HG03460 (cell line): ENCODE measurements around the gene PRKCE.

Experiments
- ATAC-seq: cut with Tn5 transposase; IDR thresholded peaks from one replicate; pipeline ENCODE4 v1.9.1; 2021; ENCODE audit not compliant: unreplicated experiment

Gene PRKCE

DNA sequence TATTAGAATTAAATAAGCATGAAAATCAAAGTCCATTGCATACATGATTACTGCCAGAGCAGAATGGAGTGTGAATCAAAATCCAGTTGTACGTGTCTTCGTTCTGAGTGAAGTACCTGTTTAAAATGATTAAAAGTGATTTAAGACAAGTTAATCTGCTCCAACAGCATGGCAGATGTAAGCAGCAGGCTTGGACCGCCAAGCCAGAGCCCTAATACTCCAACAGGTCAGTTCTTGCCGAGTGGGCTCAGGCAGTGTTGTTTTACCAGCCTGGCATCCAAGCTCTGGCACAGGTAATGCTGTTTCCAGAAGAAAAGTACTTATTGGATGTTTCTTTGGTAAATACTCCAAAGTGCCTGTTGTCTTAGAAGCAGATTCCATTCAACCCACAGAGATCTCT is 474.3 kb downstream of the PRKCE start:
- no peak for ATAC-seq

DNA sequence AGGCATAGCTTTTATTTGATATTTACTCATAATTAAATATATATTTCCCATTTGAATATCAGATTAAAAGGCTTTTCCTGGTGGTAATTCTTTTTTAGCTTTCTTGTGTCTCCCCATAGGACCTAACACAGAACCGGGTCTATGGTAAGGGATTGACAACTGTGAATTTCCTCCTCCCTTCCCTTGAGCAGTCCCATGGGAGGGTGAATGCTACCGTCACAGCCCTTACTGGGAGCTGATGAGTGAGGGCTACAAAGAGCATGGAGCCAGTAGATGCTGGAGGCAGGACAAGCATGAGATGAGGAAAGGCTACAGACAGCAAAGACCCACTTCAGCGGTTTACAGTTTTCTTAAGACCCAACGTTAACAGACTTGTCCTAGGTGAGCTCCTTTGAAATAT is 475.1 kb downstream of the PRKCE start:
- no peak for ATAC-seq

- no peak for ATAC-seq
Observed at GRCh38 chr2:46127176-46127575, 475.7 kb downstream of the PRKCE start.

GRCh38 chr2:46130511-46130910 is 479.0 kb downstream of the PRKCE start:
- no peak for ATAC-seq

- no peak for ATAC-seq
Observed at GRCh38 chr2:46132996-46133395, 481.5 kb downstream of the PRKCE start.

DNA sequence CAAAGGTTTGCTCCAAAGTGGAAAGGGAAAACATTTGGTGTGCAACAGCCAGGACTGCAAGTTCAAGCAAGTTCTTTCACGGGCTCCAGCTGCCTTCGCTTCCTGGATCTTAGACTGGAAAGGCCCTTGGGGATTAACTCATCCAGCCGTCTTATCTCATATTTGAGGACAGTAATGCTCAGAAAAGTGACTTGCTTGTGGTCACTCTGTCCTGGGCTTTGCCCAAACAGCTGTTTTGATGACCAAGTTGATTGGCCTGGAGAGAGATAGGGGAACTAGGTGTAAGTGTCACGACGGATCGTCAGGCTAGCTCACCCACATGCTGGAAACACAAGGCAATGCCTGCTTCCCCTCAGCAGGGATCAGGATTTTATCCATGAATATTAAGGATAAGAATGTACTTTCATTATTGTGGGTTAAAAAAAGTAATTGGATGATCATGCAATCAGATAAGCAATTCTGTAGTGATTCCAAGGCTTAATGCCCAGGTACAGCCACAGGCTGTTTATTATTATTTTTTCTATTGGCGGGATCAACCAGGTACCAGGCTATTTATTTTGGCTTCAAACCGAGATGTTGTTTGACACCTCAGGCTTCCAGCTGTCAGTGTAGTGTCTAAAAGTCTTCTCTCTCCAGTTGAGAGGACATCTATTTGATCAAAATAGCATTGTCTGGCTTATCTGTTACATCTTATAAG is 483.2 kb downstream of the PRKCE start:
- no peak for ATAC-seq

- no peak for ATAC-seq
Observed at GRCh38 chr2:46135228-46135855, 483.9 kb downstream of the PRKCE start.

DNA sequence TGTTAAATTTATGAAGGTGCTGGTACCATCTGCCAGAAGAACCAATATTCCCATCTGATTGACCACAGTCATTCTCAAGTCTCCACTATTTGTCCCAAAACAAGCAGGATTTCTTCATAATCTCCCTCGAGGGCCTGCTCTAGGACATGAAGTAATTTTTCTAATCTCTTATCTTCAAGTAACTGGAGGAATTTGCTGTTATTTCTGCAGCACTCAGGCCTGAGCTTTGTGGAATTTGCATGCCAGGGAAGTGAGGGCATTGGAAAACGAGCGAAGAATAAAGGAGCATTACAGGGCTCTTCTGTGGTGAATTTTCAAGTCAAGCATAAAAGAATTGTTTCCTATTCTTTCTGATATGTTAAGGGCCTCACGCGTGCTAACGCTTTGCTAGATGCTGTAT is 484.5 kb downstream of the PRKCE start:
- no peak for ATAC-seq

DNA sequence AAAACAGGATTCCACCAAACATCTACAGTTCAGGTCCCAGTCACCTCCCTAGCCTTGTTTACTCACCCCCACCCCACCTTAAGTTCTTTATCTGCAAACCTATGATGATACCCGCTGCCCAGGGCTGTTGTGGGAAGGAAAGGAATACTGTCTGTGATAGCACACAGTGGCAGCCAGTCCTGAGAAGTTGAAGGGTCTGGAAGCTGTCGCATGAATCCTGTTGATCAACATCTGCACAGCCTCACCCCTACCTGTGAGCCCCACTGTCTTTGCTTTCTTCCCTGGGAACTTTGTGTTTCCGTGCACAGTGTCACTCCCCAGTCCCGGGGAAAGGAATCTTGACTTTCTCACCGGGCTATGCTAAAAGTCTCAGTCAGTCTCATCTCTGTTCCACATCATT is 485.0 kb downstream of the PRKCE start:
- ATAC-seq, result no peak

GRCh38 chr2:46136953-46137352 is 485.5 kb downstream of the PRKCE start:
- ATAC-seq, result no peak

DNA sequence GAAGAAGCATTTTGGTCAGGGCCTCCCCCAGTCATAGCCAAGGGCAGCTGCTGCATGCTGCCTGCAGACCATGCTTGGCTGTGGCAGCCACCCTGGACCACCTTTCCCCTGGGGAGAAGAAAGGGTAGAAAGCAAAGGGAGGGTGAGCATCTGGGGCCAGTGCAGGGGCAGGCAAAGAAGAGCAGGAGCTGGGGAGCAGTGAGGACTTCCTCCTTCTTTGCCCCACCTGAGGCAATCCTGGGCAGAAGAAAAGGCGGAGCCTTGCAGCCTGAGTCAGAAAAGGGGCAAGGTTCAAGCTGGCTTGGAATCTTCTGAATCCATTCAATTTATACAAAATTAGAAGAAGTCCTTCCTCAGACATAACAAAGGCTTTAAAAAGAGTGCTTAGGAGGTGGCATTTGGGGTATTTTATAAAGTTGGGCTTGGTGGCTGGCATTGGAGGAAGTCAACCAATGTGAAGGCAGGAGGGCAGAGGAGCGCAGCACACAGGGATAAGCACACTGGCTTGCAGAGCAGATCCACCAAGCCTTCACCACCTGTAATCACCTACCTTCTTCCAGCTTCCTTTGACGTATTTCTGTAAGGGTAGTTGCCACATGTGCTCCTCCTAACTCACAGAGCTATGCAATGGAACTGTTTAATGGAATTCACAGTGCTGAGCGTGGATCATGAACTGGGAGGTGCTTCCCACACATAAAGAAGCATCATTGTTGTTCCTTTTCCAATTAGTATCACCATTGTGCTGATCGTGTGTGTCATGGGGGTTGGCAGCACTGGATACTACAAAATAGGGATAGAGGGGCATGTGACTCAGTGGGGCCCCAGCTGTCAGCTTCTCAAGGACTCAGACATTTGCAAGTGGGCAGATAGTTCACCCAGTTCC is 491.3 kb downstream of the PRKCE start:
- no peak for ATAC-seq

DNA sequence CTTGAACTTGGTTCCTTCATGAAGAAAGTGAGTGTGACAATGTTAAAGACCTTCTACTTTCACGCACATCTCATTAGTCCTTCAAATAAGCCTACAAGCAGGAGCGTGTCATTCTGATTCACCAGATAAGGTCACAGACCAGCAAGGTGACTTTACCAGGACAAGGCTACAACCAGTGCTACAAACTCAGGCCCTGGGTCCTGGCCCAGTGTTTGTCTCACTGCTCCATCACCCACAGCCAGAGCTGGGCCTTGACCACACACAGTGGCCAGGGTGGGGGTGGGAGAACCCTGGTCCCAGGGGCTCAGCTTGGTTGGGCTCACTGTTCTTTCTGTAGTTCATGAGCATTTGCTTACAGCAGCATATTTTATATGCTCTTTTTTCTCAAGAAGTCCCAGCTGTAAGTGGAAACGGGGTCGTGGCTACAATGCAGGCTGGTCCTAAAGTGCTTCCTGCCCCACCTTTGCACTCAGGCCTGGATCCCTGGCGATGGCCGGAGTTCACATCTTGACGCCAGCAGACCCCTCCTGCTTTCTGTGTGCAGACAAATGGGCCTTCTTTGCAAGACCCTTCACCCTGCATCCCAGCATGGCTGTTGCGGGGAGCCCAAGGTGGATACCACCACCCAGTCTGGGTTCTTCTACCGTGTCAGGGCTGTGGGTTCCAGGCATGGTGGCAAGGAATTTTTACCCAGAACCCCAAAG is 492.1 kb downstream of the PRKCE start:
- ATAC-seq, result no peak

DNA sequence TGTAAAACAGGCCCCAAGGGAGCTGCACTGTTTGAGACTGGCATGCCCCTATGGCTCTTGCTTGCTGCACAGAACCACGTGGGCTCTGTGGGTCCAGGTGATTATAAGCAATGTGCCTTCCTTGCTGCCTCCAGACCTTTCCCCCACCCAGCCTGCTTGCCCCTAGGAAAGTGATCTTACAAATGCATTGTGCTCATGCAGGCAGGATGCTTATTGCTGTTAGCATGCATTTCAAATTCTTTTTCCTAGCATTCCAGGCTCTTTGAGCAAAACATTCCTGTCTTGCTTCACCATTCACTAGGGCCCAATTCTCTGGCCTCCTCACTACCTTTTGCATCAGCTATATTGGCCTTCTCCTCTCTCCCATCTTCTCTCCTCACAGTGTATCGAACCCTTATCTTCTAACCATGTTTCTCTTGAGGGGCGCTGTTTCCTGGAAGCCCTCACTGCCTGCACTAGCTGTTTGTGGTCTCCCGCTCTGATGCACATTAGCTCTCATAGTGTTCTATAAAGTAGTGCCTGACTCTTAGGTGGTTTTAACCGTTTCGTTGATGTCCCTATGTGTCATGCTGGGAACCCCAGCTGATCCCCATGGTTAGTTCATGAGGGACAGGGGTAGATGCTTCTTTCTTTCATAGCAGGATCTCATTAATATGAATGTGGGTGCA is 492.8 kb downstream of the PRKCE start:
- no peak for ATAC-seq

GRCh38 chr2:46145017-46145416 is 493.5 kb downstream of the PRKCE start:
- ATAC-seq, result no peak

DNA sequence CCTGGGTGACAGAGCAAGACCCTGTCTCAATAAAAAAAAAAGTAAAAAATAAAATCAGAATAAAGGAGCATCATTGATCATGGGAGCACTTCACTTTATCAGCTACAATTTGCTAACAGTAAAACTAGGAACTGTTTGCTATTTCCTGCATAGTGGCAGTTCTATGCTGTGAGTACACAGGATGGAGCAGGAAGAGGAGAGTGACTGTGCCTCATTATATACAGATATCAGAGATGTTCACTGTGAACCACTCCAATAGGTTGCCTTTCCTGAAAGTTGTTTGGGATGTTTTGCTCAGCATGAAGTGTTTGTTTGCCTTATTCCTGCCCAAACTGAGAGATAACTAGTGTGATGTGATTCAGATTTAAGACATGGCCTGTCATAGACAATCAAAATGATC is 494.4 kb downstream of the PRKCE start:
- ATAC-seq, result no peak

DNA sequence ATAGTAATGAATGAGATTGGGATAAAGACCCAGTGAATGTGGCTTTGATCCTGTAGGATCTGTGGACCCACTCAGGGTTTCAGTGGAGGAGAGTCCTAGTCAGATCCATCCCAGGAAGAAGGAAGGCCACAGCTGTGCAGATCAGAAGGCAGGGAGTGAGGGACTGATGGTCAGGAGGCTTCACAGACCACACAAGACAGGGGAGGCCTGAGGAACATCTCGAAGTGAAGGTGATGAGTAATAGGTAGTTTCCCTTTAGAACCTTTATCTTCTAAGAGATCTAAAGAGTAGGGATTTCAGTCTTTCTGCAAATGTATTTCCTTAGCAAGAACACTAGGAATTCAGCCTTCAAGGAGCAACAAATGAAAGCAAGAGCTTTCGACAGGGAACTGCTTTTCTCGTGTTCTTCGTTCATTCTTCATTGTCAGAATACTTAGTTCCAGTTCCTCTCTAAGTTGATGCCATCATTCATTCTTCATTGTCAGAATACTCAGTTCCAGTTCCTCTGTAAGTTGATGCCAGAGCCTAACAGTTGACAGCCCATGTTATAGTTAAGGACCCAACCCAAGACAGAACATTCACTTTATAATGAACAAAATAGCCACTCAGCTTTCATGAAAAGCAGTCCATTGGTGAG is 495.5 kb downstream of the PRKCE start:
- no peak for ATAC-seq

- no peak for ATAC-seq
Observed at GRCh38 chr2:46147626-46148368, 496.3 kb downstream of the PRKCE start.

GRCh38 chr2:46148369-46148736 is 496.9 kb downstream of the PRKCE start:
- no peak for ATAC-seq

- no peak for ATAC-seq
Observed at GRCh38 chr2:46150445-46150955, 499.0 kb downstream of the PRKCE start.
